GM12892 (cell line): ENCODE measurements around the gene CACNA1E.

Experiments
- DNase-seq: peaks from one replicate; pipeline ENCODE4 v3.0.0; 2011; ENCODE audit not compliant: insufficient read length
- FAIRE-seq: peaks from 2 replicates; lab custom pipeline; 2011; peaks lifted over from hg19 to GRCh38; lab: Jason Lieb, UNC
- POLR2A ChIP-seq: IDR thresholded peaks from 2 replicates; pipeline ENCODE4 v1.6.1; 2011; ENCODE audit warnings: low read depth, low read length, control low read depth
- POLR2AphosphoS5 ChIP-seq: IDR thresholded peaks from 2 replicates; pipeline ENCODE4 v1.6.1; 2011; ENCODE audit warnings: low read depth, low read length, control low read depth
- TAF1 ChIP-seq: IDR thresholded peaks from 2 replicates; pipeline ENCODE4 v1.6.1; 2011; ENCODE audit warnings: low read depth, mild to moderate bottlenecking, control low read depth, low read length, borderline replicate concordance

Gene CACNA1E

GRCh38 chr1:181603735-181604410 is 120.6 kb downstream of the CACNA1E start:
- FAIRE-seq (no peak), DNase-seq (no peak)
- TF ChIP-seq TAF1 (no peak), POLR2AphosphoS5 (no peak), POLR2A (no peak)

GRCh38 chr1:181604482-181605249 is 121.3 kb downstream of the CACNA1E start:
- DNase-seq, result no peak
- FAIRE-seq, result no peak
- no peak for TF ChIP-seq POLR2A
- TF ChIP-seq TAF1, result no peak
- TF ChIP-seq POLR2AphosphoS5, result no peak

- DNase-seq (no peak), FAIRE-seq (no peak)
- TF ChIP-seq POLR2AphosphoS5 (no peak), TAF1 (no peak), POLR2A (no peak)
Measured at GRCh38 chr1:181607524-181607923, 124.2 kb downstream of the CACNA1E start.

- TF ChIP-seq POLR2AphosphoS5 (no peak), TAF1 (no peak), POLR2A (no peak)
- no peak for DNase-seq
- FAIRE-seq, result no peak
Measured at GRCh38 chr1:181608386-181608785, 125.1 kb downstream of the CACNA1E start.

GRCh38 chr1:181608948-181609347 is 125.6 kb downstream of the CACNA1E start:
- FAIRE-seq, result no peak
- TF ChIP-seq POLR2A (no peak), POLR2AphosphoS5 (no peak), TAF1 (no peak)
- DNase-seq, result no peak

GRCh38 chr1:181612100-181612499 is 128.8 kb downstream of the CACNA1E start:
- FAIRE-seq, result no peak
- DNase-seq, result no peak
- TF ChIP-seq TAF1 (no peak), POLR2A (no peak), POLR2AphosphoS5 (no peak)

- no peak for TF ChIP-seq POLR2A
- no peak for TF ChIP-seq TAF1
- TF ChIP-seq POLR2AphosphoS5, result no peak
- no peak for DNase-seq
- FAIRE-seq, result no peak
Measured at GRCh38 chr1:181618559-181618958, 135.2 kb downstream of the CACNA1E start.

- no peak for FAIRE-seq
- no peak for DNase-seq
- TF ChIP-seq POLR2AphosphoS5 (no peak), TAF1 (no peak), POLR2A (no peak)
Measured at GRCh38 chr1:181620183-181620582, 136.9 kb downstream of the CACNA1E start.

GRCh38 chr1:181623850-181624249 is 140.5 kb downstream of the CACNA1E start:
- TF ChIP-seq POLR2AphosphoS5, result no peak
- DNase-seq (no peak), FAIRE-seq (no peak)

- FAIRE-seq (no peak), DNase-seq (no peak)
- TF ChIP-seq POLR2A (no peak), TAF1 (no peak), POLR2AphosphoS5 (no peak)
Measured at GRCh38 chr1:181626279-181626938, 143.1 kb downstream of the CACNA1E start.

GRCh38 chr1:181630398-181630797 is 147.1 kb downstream of the CACNA1E start:
- FAIRE-seq, result no peak

GRCh38 chr1:181630838-181631237 is 147.5 kb downstream of the CACNA1E start:
- FAIRE-seq, result no peak
- DNase-seq, result no peak
- TF ChIP-seq TAF1, result no peak
- TF ChIP-seq POLR2AphosphoS5, result no peak
- no peak for TF ChIP-seq POLR2A

More at GRCh38 chr1:181630398-181630797, 147.1 kb downstream of the CACNA1E start:
- TF ChIP-seq POLR2AphosphoS5, result no peak
- TF ChIP-seq TAF1, result no peak
- TF ChIP-seq POLR2A, result no peak
- no peak for DNase-seq
